Stimulated activated naive B cell treated with anti-CD40 and anti-IgM and Interleukin-4, amounts not matched to agents 10 μg/mL and 1 μg/mL and 100 μg/mL, for 72 hours (primary cell): Measurements from ENCODE around the gene TOPORS.
A peak's percentile ranks its signal among the peaks of the same experiment; 100 is the strongest.
"Not testable (repeated sequence)": the region's sequence is repeated elsewhere in the genome, so short reads cannot be mapped to it uniquely, and the experiment has no call there.

Experiments used
- ATAC-seq, 2 donors: fragments of 150-1000 bp; cut with Tn5 transposase; replicated peaks; 2 replicates each; pipeline ENCODE4 v1.10.0; 2021; ENCODE audit warnings: moderate library complexity in 1 of 2
- DNase-seq: peaks from one replicate; pipeline ENCODE4 v3.0.0; 2021
- H3K27ac Mint-ChIP-seq: one replicate; pipeline ENCODE4 v1.8.0; 2022; ENCODE audit warnings: mild to moderate bottlenecking, mixed read lengths
- H3K27me3 Mint-ChIP-seq, 2 donors: one replicate each; pipeline ENCODE4 v1.8.0; 2022; ENCODE audit warnings: mixed read lengths in 2 of 2
- H3K36me3 Mint-ChIP-seq, 2 donors: one replicate each; pipeline ENCODE4 v1.8.0; 2022; ENCODE audit warnings: mixed read lengths in 2 of 2, mild to moderate bottlenecking in 1 of 2
- H3K4me1 Mint-ChIP-seq, 2 donors: one replicate each; pipeline ENCODE4 v1.8.0; 2022; ENCODE audit warnings: mixed read lengths in 2 of 2, mild to moderate bottlenecking in 1 of 2
- H3K4me3 Mint-ChIP-seq, 2 donors: one replicate each; pipeline ENCODE4 v1.8.0; 2022; ENCODE audit warnings: mild to moderate bottlenecking in 2 of 2, mixed read lengths in 2 of 2, moderate library complexity in 1 of 2
- H3K9me3 Mint-ChIP-seq, 2 donors: one replicate each; pipeline ENCODE4 v1.8.0; 2022; ENCODE audit warnings: mixed read lengths in 2 of 2, mild to moderate bottlenecking in 1 of 2

Gene TOPORS

DNA sequence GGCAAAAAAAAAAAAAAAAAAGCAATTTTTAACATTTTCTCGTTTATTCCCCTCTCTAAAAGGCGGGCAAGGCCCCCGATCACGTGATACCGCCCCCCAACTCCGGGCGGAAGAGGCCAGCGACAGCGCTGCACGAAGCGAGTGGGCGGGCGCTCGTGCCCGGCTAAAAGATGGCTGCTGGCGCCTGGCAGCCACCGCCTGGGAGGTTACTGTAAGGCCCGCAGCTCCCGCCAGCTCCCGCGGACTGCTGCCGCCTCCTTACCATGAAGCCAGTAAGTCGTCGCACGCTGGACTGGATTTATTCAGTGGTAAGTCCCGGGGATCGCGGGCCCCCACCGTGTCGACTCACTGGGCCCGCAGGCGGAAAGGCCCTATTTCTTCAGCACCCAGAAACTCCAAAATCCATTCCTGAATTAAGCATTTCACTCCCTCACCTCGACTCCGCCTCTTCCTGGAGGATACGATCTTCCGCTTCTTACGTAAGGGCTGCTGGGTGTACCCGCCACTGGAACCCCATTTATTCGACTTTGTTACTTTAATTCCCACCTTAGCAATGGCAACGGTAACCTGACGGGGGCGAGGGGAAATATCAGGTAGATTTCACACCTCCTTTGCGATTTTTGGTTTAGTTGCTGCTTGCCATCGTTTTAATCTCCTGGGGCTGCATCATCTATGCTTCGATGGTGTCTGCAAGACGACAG is at the start of gene TOPORS, which contains the start of gene SMIM27:
Gene TOPORS (minus strand): TSS at position 415 of the 701 bp plus-strand sequence. CDS start 150 bp downstream, at position 265.
Gene SMIM27 (plus strand): TSS at position 156 of the 701 bp plus-strand sequence. CDS start 108 bp downstream, at position 264.
- peaks cover 9 to 22% of the 10 kb centered on the region in 2 donors for H3K36me3 Mint-ChIP-seq
- ATAC-seq (peak; percentile 85 to 86), DNase-seq (peak; percentile 84)
- H3K9me3 Mint-ChIP-seq: no peaks in the 10 kb centered on the region
- no peaks in the 10 kb centered on the region for H3K27me3 Mint-ChIP-seq
- H3K27ac Mint-ChIP-seq: peak within 1 kb of the TSS; percentile 97
- peaks cover 15 to 49% of the 10 kb centered on the region in 2 donors for H3K4me1 Mint-ChIP-seq
- H3K4me3 Mint-ChIP-seq: peak within 1 kb of the TSS; percentile 88 to 94

DNA sequence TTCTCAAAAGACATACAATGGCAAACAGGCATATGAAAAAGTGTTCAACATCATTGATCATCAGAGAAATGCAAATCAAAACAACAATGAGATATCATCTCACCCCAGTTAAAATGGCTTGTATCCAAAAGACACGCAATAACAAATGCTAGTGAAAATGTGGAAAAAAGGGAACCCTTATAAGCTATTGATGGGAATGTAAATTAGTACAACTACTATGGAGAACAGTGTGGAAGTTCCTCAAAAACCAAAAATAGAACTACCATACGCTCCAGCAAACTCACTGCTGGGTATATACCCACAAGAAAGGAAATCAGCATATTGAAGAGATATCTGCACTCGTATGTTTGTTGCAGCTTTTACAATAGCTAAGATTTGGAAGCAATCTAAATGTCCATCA is 46.6 kb upstream of the TOPORS start:
- H3K27me3 Mint-ChIP-seq: peaks cover 18 to 19% of the 10 kb centered on the region in 2 donors

DNA sequence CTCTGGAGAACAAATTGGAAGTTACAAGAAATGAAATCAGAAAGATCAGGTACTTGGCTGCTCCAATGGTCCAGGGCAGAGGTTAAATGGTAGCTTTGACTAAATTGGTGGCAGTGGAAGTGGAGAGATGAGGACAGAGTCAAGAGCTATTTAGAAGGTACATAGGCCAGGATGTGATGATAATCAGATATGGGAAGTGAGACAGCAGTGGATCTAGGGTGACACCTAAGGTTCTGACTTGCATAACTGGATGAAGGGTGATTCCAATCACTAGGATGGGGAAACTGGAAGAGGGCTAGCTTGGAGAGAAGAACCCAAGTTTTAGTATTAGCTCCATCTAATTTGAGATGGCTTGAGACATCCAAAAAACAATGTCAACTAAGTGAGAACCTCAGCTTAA is 44.5 kb upstream of the TOPORS start:
- no peak for DNase-seq
- H3K9me3 Mint-ChIP-seq: peaks cover 4 to 5% of the 10 kb centered on the region in 2 donors
- ATAC-seq: no peak

More for the DNA sequence above, 46.6 kb upstream of the TOPORS start:
- not testable (repeated sequence) for DNase-seq, H3K9me3 Mint-ChIP-seq, H3K4me3 Mint-ChIP-seq, ATAC-seq, H3K4me1 Mint-ChIP-seq, H3K27ac Mint-ChIP-seq, H3K36me3 Mint-ChIP-seq

DNA sequence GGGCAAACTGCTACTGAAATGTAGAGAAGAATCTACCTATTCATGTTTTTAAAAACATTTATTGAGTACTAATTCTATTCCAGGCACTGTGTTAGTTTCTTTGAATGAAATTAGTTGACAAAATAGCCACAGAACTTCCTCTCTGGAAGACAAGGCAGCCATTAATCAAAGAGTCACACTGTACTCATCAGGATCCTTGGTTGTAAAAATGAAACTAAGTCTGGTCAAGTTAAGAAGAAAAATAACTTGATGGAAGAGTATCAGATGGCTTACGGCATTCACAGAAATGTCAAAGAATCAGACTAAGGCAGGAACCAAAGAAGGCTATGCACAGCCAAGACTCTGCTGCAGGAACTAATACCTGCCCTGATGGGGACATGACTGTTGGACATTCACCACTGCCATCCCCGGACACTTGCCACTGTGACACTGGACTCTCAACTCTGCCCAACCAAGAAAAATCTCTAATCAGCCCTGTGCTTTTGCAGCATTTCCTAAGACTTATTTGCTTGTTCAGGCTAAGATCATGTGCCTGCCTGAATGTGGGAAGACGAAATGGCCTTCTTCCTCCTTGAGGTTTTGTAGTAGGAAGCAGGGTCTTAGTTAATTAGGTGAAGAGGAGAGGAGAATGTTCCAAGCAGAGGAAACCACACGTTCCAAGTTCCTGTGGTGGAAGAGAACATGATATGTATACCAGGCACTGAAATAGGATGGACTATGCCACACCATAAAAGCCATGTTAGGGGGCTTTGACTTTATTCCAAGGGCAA is 43.9 kb upstream of the TOPORS start:
- ATAC-seq (no peak), DNase-seq (no peak)
- H3K27ac Mint-ChIP-seq: no peak overlapping the region
- no peak overlapping the region for H3K4me3 Mint-ChIP-seq
- H3K36me3 Mint-ChIP-seq: peaks cover 3 to 4% of the 10 kb centered on the region in 2 donors
- peaks cover 27 to 30% of the 10 kb centered on the region in 2 donors for H3K27me3 Mint-ChIP-seq
- peaks cover 4 to 7% of the 10 kb centered on the region in 2 donors for H3K4me1 Mint-ChIP-seq
- H3K9me3 Mint-ChIP-seq: peaks cover 4 to 5% of the 10 kb centered on the region in 2 donors

More for the DNA sequence above, 44.5 kb upstream of the TOPORS start:
- H3K27ac Mint-ChIP-seq: no peak overlapping the region
- H3K4me3 Mint-ChIP-seq: no peak overlapping the region
- H3K36me3 Mint-ChIP-seq: peaks cover 3 to 4% of the 10 kb centered on the region in 2 donors
- H3K4me1 Mint-ChIP-seq: peaks cover 4 to 7% of the 10 kb centered on the region in 2 donors
- peaks cover 25 to 30% of the 10 kb centered on the region in 2 donors for H3K27me3 Mint-ChIP-seq

DNA sequence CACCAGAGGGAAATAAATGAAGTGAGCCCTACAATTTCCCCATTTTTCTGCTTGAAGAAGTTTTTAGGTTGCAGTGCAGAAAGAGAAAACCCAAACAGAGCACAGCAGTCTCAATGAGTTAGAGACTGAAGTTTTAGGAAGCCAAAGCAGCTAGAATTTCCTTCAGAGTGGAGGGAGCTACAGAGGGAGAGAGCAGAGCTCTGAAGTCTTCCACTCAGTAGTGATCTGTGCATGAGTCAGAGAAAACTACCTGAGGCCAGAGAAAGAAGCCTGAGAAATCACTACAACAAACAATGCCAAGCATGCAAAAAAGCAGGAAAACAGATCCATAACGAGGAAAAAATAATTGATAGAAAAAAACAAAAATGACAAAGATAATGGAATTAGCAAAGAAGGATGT is 38.5 kb upstream of the TOPORS start:
- no peaks in the 10 kb centered on the region for H3K36me3 Mint-ChIP-seq
- no peak overlapping the region for H3K4me3 Mint-ChIP-seq
- no peaks in the 10 kb centered on the region for H3K9me3 Mint-ChIP-seq
- ATAC-seq (no peak), DNase-seq (no peak)
- H3K27ac Mint-ChIP-seq: no peak overlapping the region
- H3K4me1 Mint-ChIP-seq: no peaks in the 10 kb centered on the region
- H3K27me3 Mint-ChIP-seq: peaks cover 28 to 46% of the 10 kb centered on the region in 2 donors

DNA sequence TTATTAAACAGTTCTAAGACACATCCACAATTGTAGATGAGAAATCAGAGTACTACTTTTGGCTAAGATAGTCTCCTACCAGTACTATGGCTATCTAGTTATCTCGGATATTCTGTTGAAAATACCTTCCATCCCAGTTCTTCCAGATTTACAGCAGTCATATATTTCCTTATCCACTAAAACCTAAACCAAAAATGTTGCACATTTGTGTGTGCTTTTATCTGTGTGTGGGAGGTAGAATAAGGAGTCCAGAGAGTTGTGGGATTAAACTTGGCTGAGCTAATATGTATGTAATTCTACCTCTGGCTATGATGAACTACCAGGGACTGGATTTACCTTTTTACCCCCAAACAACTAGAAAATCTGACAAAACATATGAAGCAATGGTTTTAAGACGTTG is 38.1 kb upstream of the TOPORS start:
- no peaks in the 10 kb centered on the region for H3K9me3 Mint-ChIP-seq
- no peak for ATAC-seq

DNA sequence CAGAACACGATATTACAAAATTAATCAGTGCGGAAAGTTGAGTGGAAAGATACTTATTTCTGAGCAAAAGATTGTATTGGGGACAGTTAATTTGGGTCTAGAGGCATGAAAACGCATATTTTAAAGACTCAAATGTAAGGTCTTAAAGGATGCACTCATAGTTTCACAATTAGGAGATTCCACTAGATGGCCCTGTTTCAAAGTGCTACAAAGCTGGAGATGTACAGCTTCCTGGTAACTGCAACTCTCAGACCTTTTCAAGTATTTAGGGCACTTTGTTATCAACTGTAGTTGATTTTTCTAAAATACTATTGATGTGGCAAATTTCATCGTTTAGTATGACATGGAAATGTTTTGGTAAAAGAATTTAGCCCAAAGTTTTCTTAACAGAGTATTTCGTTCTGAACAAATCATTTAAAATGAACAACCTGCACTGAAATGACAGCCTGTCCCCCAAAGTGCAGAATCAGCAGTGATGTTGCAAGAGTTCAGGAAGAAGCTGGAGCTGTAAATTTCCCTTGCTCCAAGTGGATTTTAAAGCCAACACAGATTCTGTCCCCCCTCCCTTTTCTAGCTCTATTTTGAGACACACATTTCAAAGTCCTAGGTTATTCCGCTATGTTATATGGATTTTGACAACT is 36.8 kb upstream of the TOPORS start:
- no peaks in the 10 kb centered on the region for H3K9me3 Mint-ChIP-seq
- no peaks in the 10 kb centered on the region for H3K4me1 Mint-ChIP-seq
- no peak overlapping the region for H3K4me3 Mint-ChIP-seq
- H3K27ac Mint-ChIP-seq: no peak overlapping the region
- DNase-seq: no peak
- no peaks in the 10 kb centered on the region for H3K36me3 Mint-ChIP-seq
- ATAC-seq: peak; percentile 70 to 80
- peaks cover 39 to 59% of the 10 kb centered on the region in 2 donors for H3K27me3 Mint-ChIP-seq

More for the DNA sequence above, 38.1 kb upstream of the TOPORS start:
- H3K4me1 Mint-ChIP-seq: no peaks in the 10 kb centered on the region
- no peak overlapping the region for H3K4me3 Mint-ChIP-seq
- peaks cover 33 to 50% of the 10 kb centered on the region in 2 donors for H3K27me3 Mint-ChIP-seq
- no peaks in the 10 kb centered on the region for H3K36me3 Mint-ChIP-seq
- H3K27ac Mint-ChIP-seq: no peak overlapping the region
- no peak for DNase-seq

DNA sequence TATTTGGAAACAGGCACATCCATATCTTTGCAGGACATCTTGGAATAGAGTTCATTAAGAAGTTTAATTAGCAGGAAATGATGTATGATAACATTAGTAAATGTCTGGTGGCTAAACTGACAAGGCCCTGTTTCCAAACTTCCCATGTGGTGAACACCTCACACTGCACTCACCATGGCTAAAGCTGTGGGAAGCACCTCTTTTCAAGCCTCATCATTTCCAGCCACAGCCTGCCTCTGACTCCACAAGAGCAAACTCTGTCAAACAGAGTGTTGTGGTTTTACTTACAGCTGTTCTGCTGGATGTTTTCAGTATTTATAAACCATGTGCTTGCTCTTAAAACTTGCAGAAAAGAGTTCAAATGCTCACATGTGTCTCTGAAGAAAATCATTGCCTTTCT is 35.5 kb upstream of the TOPORS start:
- no peak for DNase-seq
- Mint-ChIP-seq H3K9me3 (no peaks in the 10 kb centered on the region), H3K27me3 (peaks cover 39 to 57% of the 10 kb centered on the region in 2 donors)

DNA sequence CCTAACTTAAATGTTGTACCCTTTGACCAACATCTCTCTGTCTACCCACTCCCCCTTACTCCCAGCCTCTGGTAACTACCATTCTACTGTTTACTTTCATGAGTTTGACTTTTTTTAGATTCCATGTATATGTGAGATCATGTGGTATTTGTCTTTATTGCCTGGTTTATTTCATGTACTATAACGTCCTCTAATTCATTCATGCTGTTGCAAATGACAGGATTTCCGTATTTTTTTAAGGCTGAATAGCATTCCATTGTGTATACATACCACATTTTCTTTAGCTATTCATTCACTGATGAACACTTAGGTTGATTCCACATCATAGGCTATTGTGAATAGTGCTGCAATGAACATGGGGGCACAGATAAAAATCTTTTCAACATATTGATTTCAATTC is 32.4 kb upstream of the TOPORS start:
- no peak for DNase-seq
- ATAC-seq: no peak
- Mint-ChIP-seq H3K27me3 (peaks cover 31 to 35% of the 10 kb centered on the region in 2 donors), H3K4me3 (no peak overlapping the region), H3K27ac (no peak overlapping the region), H3K4me1 (peaks cover 0 to 1% of the 10 kb centered on the region in 2 donors), H3K36me3 (no peaks in the 10 kb centered on the region), H3K9me3 (no peaks in the 10 kb centered on the region)

More for the DNA sequence above, 35.5 kb upstream of the TOPORS start:
- no peaks in the 10 kb centered on the region for H3K36me3 Mint-ChIP-seq
- no peak overlapping the region for H3K4me3 Mint-ChIP-seq
- peak in 1 of 2 donors; percentile 47 for ATAC-seq
- no peaks in the 10 kb centered on the region for H3K4me1 Mint-ChIP-seq
- no peak overlapping the region for H3K27ac Mint-ChIP-seq

DNA sequence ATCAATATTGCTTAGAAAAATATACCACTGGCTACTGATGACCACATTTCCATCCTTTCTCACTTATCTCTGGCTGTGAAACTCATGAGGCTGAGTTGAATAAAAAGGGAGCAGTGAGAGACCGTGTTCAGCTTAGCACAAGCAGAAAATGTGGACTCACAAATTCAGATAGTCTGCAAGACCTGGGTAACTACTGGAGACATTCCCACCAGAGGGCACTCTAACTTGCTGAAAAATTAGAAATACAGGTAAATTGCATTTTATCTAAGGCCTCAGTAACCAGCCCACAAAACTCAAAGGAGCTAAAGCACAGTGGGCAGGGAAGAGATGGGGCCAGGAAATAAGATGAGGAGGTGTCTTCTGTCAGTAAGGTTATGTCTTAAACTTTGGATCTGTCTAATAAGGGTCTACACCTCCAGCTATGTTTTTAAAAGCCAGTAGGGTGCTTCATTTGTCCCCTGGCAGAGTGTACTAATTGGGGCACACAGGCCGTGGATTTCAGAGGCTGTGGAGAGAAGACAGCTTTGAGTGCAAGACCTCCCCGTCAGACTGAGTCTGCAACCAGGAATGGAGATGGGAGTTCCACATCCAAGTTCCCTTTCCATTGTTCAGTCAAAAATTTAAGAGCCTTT is 29.2 kb upstream of the TOPORS start:
- Mint-ChIP-seq H3K27ac (no peak overlapping the region), H3K36me3 (no peaks in the 10 kb centered on the region), H3K4me3 (no peak overlapping the region), H3K27me3 (peaks cover 26 to 47% of the 10 kb centered on the region in 2 donors), H3K9me3 (no peaks in the 10 kb centered on the region), H3K4me1 (peaks cover 0 to 1% of the 10 kb centered on the region in 2 donors)
- ATAC-seq: peak; percentile 50 to 70
- no peak for DNase-seq

DNA sequence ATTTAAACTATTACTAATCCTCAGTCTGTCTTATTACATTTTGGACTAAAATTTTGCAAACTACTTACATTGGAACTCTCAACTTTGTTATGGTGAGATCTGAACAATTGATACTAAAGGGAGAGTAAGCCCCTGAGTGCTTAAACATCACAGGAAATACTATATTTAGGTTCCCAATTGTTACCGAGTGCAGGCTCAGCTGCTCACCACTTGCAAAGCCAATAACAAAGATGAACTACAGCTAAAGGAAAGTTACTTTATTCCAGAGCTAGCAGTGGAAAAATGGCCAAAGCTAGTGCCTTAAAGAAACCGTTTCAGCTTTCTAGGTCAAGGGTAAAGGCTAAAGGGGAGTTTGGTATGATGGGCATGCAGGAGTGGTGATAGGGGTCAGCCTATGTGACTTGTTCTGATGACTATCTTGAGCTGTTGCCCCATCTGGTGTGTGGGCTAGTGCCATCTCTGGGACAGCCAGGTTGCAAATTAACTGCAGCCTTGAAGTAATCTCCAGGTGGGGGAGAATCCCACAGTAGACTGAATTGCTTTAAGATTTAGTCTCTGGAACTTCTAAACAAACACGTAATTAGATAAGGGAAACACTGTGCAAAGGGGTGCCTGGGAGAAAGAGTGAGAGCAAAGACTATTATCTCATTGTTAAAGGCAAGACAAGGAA is 28.4 kb upstream of the TOPORS start:
- H3K9me3 Mint-ChIP-seq: no peaks in the 10 kb centered on the region
- H3K27me3 Mint-ChIP-seq: peaks cover 25 to 38% of the 10 kb centered on the region in 2 donors
- DNase-seq: no peak
- ATAC-seq: no peak
- H3K36me3 Mint-ChIP-seq: no peaks in the 10 kb centered on the region
- H3K4me1 Mint-ChIP-seq: peaks cover 0 to 1% of the 10 kb centered on the region in 2 donors
- no peak overlapping the region for H3K27ac Mint-ChIP-seq
- no peak overlapping the region for H3K4me3 Mint-ChIP-seq

DNA sequence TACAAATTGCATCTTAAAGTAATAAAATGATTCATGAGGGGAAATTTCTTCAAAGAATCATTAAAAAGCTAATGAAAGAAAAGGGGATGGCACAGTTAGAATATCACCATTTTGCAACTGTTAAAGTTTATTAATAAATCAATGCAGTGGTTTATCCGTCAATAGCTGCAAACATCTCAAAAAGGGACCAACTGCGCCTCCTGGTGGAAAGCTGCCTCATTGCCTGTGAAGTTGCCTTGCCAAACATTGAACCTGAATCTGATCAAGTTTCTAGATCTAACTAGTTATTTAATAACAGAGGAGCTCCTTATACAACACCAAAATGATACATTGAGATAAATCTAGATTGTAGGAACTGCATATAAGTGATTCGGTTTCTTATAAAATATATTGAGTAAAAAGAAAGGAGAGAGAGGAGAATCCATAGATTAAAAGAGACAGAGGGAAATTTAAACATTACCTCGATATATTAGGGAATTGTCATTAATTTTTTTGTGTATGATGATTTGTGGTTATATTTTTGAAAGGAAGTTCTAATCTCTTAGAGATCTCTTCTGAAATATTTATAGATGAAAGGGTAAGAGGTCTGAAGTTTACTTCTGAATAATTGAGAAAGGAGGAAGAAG is 27.4 kb upstream of the TOPORS start:
- H3K4me3 Mint-ChIP-seq: no peak overlapping the region
- H3K27ac Mint-ChIP-seq: no peak overlapping the region
- no peaks in the 10 kb centered on the region for H3K9me3 Mint-ChIP-seq
- no peaks in the 10 kb centered on the region for H3K36me3 Mint-ChIP-seq
- DNase-seq (peak; percentile 23), ATAC-seq (peak; percentile 47 to 48)
- H3K4me1 Mint-ChIP-seq: peaks cover 0 to 1% of the 10 kb centered on the region in 2 donors
- H3K27me3 Mint-ChIP-seq: peaks cover 20 to 31% of the 10 kb centered on the region in 2 donors

DNA sequence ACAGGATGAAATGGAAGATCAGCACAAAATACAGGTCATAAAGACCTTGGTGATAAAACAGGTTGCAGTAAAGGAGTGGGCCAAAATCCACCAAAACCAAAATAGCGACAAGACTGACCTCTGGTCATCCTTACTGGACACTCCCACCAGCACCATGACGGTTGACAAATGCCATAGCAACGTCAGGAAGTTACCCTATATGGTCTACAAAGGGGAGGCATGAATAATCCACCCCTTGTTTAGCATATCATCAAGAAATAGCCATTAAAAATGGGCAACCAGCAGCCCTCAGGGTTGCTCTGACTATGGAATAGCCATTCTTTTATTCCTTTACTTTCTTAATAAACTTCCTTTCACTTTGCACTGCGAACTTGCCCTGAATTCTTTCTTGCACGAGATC is 26.6 kb upstream of the TOPORS start:
- no peaks in the 10 kb centered on the region for H3K9me3 Mint-ChIP-seq
- DNase-seq: no peak
- H3K4me3 Mint-ChIP-seq: no peak overlapping the region
- H3K27me3 Mint-ChIP-seq: peaks cover 16 to 27% of the 10 kb centered on the region in 2 donors
- ATAC-seq: no peak
- H3K4me1 Mint-ChIP-seq: peaks cover 0 to 1% of the 10 kb centered on the region in 2 donors
- H3K36me3 Mint-ChIP-seq: no peaks in the 10 kb centered on the region
- no peak overlapping the region for H3K27ac Mint-ChIP-seq
